Measurements from ENCODE around the gene NKAIN2.
"Not testable (repeated sequence)": the region's sequence is repeated elsewhere in the genome, so short reads cannot be mapped to it uniquely, and the experiment has no call there.

The NKAIN2 gene

DNA sequence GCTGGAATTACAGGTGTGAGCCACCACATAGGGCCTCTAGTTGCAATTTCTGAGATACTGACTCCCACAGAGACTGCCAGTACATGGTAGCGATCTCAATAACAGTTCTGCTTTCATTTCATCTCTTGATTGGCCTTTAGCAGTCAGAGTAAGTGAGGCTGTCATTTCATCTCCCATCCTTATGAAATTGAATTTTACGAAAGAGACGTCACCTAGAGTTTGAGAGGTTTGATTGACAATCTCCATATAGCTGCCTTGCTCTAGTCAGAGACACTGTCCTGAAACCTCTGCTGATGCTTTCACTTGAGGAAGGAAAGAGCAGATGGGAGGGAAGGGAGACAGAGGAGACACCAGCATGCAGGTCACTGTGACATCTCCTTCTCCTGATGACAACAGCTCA is 466.1 kb downstream of the NKAIN2 start:
- Histone ChIP-seq H3K36me3 (ENCODE audit: control insufficient read depth in 2 of 2, insufficient read depth in 2 of 2, low read length in 2 of 2) (no peaks in the 10 kb centered on the region), H3K27ac (ENCODE audit: low read depth in 2 of 2, low read length in 2 of 2) (no peak overlapping the region), H3K4me3 (ENCODE audit: low read length in 2 of 2) (no peak overlapping the region), H3K4me1 (ENCODE audit: control insufficient read depth in 2 of 2, insufficient read depth in 2 of 2, low read length in 2 of 2) (no peaks in the 10 kb centered on the region), H3K9ac (ENCODE audit: low read depth in 1 of 2, low read length in 2 of 2) (no peak overlapping the region), H3K9me3 (ENCODE audit: control insufficient read depth in 2 of 2, low read length in 2 of 2) (no peaks in the 10 kb centered on the region), H3K27me3 (ENCODE audit: control insufficient read depth in 2 of 2, insufficient read depth in 2 of 2, low read length in 2 of 2) (no peaks in the 10 kb centered on the region)

DNA sequence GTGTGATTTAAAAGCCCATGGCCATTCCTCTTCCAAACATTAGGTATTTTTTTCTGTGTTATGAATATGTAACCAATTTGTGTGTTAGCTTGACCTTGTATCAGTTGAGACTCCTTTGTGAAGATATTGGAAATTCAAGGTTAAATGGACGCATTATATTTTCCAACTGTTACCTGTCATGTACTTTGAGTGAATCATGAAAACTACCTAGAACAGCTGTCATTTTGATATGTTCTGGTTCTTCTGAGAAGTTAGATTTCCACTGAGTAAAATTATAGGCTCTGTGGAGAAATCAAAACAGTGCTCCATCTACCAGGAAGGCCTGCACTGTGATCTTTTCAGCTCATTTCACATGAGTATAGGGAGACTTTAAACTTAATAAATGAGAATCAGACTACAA is 470.0 kb downstream of the NKAIN2 start:
- Histone ChIP-seq H3K9me3 (ENCODE audit: control insufficient read depth in 2 of 2, low read length in 2 of 2) (no peaks in the 10 kb centered on the region), H3K4me3 (ENCODE audit: low read length in 2 of 2) (no peak overlapping the region), H3K4me1 (ENCODE audit: control insufficient read depth in 2 of 2, insufficient read depth in 2 of 2, low read length in 2 of 2) (no peaks in the 10 kb centered on the region), H3K36me3 (ENCODE audit: control insufficient read depth in 2 of 2, insufficient read depth in 2 of 2, low read length in 2 of 2) (no peaks in the 10 kb centered on the region), H3K9ac (ENCODE audit: low read depth in 1 of 2, low read length in 2 of 2) (no peak overlapping the region), H3K27ac (ENCODE audit: low read depth in 2 of 2, low read length in 2 of 2) (no peak overlapping the region), H3K27me3 (ENCODE audit: control insufficient read depth in 2 of 2, insufficient read depth in 2 of 2, low read length in 2 of 2) (no peaks in the 10 kb centered on the region)

GRCh38 chr6:124282541-124282940 is 478.9 kb downstream of the NKAIN2 start:
- H3K27ac ChIP-seq (ENCODE audit: low read depth in 2 of 2, low read length in 2 of 2): no peak overlapping the region
- H3K36me3 ChIP-seq (ENCODE audit: control insufficient read depth in 2 of 2, insufficient read depth in 2 of 2, low read length in 2 of 2): no peaks in the 10 kb centered on the region
- no peaks in the 10 kb centered on the region for H3K4me1 ChIP-seq (ENCODE audit: control insufficient read depth in 2 of 2, insufficient read depth in 2 of 2, low read length in 2 of 2)
- no peaks in the 10 kb centered on the region for H3K9me3 ChIP-seq (ENCODE audit: control insufficient read depth in 2 of 2, low read length in 2 of 2)
- no peak overlapping the region for H3K4me3 ChIP-seq (ENCODE audit: low read length in 2 of 2)
- H3K9ac ChIP-seq (ENCODE audit: low read depth in 1 of 2, low read length in 2 of 2): no peak overlapping the region
- H3K27me3 ChIP-seq (ENCODE audit: control insufficient read depth in 2 of 2, insufficient read depth in 2 of 2, low read length in 2 of 2): no peaks in the 10 kb centered on the region

DNA sequence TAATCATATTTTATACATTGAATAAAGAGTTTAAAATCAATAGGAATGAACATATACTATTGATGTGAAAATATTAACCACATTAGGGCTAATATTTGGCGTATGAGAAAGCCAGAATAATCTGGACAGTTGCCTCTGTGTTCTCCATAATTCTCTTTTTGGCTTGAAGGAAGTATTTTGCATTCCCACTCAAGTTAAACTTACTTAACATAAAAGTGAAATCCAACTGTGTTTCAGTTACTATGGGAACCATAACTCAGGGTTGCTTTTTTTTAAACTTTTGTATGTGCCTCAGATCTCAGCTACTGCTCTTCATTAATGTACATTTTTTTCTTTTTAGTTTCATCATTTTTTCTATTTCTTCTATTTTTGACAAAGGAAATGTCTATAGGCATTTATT is 479.8 kb downstream of the NKAIN2 start:
- H3K4me3 ChIP-seq (ENCODE audit: low read length in 2 of 2): no peak overlapping the region
- H3K27me3 ChIP-seq (ENCODE audit: control insufficient read depth in 2 of 2, insufficient read depth in 2 of 2, low read length in 2 of 2): no peaks in the 10 kb centered on the region
- no peak overlapping the region for H3K27ac ChIP-seq (ENCODE audit: low read depth in 2 of 2, low read length in 2 of 2)
- H3K9ac ChIP-seq (ENCODE audit: low read depth in 1 of 2, low read length in 2 of 2): no peak overlapping the region
- H3K9me3 ChIP-seq (ENCODE audit: control insufficient read depth in 2 of 2, low read length in 2 of 2): no peaks in the 10 kb centered on the region
- H3K4me1 ChIP-seq (ENCODE audit: control insufficient read depth in 2 of 2, insufficient read depth in 2 of 2, low read length in 2 of 2): no peaks in the 10 kb centered on the region
- H3K36me3 ChIP-seq (ENCODE audit: control insufficient read depth in 2 of 2, insufficient read depth in 2 of 2, low read length in 2 of 2): no peaks in the 10 kb centered on the region

GRCh38 chr6:124285146-124285545 is 481.5 kb downstream of the NKAIN2 start:
- Histone ChIP-seq H3K9ac (ENCODE audit: low read depth in 1 of 2, low read length in 2 of 2) (no peak overlapping the region), H3K9me3 (ENCODE audit: control insufficient read depth in 2 of 2, low read length in 2 of 2) (no peaks in the 10 kb centered on the region), H3K27ac (ENCODE audit: low read depth in 2 of 2, low read length in 2 of 2) (no peak overlapping the region), H3K4me3 (ENCODE audit: low read length in 2 of 2) (no peak overlapping the region), H3K27me3 (ENCODE audit: control insufficient read depth in 2 of 2, insufficient read depth in 2 of 2, low read length in 2 of 2) (no peaks in the 10 kb centered on the region), H3K36me3 (ENCODE audit: control insufficient read depth in 2 of 2, insufficient read depth in 2 of 2, low read length in 2 of 2) (no peaks in the 10 kb centered on the region), H3K4me1 (ENCODE audit: control insufficient read depth in 2 of 2, insufficient read depth in 2 of 2, low read length in 2 of 2) (no peaks in the 10 kb centered on the region)

DNA sequence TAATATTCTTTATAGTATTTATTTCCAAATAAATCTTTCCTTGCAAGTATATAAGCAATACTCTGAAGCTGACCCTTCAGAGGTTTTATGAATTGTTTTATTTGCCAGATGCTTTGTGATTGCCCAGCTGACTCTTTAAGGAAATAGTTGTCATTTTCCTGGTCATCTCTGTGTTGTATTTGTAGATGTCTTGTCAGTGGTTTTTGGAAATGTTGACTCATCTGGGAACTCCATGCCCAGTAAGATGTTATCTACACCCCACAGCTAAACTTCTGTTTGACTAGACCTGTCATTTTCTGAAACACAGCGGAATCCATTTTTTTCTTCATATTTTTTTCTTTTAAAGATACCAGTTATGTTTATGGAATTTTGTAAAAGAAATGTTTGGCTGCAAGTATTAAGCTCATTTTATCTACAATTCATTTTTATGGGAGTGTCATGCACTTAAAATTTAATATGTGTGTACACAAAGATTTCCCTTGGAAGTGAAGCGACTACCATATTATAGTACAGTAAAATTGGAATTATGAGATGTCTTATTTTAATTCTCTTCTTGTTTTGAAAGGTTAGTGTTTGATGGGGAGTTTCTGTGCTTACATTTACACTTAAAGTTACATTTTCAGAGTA is 491.0 kb downstream of the NKAIN2 start:
- H3K4me3 ChIP-seq (ENCODE audit: low read length in 2 of 2): no peak overlapping the region
- H3K27ac ChIP-seq (ENCODE audit: low read depth in 2 of 2, low read length in 2 of 2): no peak overlapping the region
- no peak overlapping the region for H3K9ac ChIP-seq (ENCODE audit: low read depth in 1 of 2, low read length in 2 of 2)
- H3K36me3 ChIP-seq (ENCODE audit: control insufficient read depth in 2 of 2, insufficient read depth in 2 of 2, low read length in 2 of 2): no peaks in the 10 kb centered on the region
- no peaks in the 10 kb centered on the region for H3K4me1 ChIP-seq (ENCODE audit: control insufficient read depth in 2 of 2, insufficient read depth in 2 of 2, low read length in 2 of 2)
- H3K9me3 ChIP-seq (ENCODE audit: control insufficient read depth in 2 of 2, low read length in 2 of 2): no peaks in the 10 kb centered on the region
- no peaks in the 10 kb centered on the region for H3K27me3 ChIP-seq (ENCODE audit: control insufficient read depth in 2 of 2, insufficient read depth in 2 of 2, low read length in 2 of 2)

- Histone ChIP-seq H3K9me3 (ENCODE audit: control insufficient read depth in 2 of 2, low read length in 2 of 2) (no peaks in the 10 kb centered on the region), H3K36me3 (ENCODE audit: control insufficient read depth in 2 of 2, insufficient read depth in 2 of 2, low read length in 2 of 2) (no peaks in the 10 kb centered on the region), H3K9ac (ENCODE audit: low read depth in 1 of 2, low read length in 2 of 2) (no peak overlapping the region), H3K27ac (ENCODE audit: low read depth in 2 of 2, low read length in 2 of 2) (no peak overlapping the region), H3K4me3 (ENCODE audit: low read length in 2 of 2) (no peak overlapping the region), H3K27me3 (ENCODE audit: control insufficient read depth in 2 of 2, insufficient read depth in 2 of 2, low read length in 2 of 2) (no peaks in the 10 kb centered on the region), H3K4me1 (ENCODE audit: control insufficient read depth in 2 of 2, insufficient read depth in 2 of 2, low read length in 2 of 2) (no peaks in the 10 kb centered on the region)
Measured at GRCh38 chr6:124297507-124297906, 493.8 kb downstream of the NKAIN2 start.

- no peaks in the 10 kb centered on the region for H3K9me3 ChIP-seq (ENCODE audit: control insufficient read depth in 2 of 2, low read length in 2 of 2)
- no peaks in the 10 kb centered on the region for H3K36me3 ChIP-seq (ENCODE audit: control insufficient read depth in 2 of 2, insufficient read depth in 2 of 2, low read length in 2 of 2)
- no peak overlapping the region for H3K9ac ChIP-seq (ENCODE audit: low read depth in 1 of 2, low read length in 2 of 2)
- H3K27me3 ChIP-seq (ENCODE audit: control insufficient read depth in 2 of 2, insufficient read depth in 2 of 2, low read length in 2 of 2): no peaks in the 10 kb centered on the region
- no peak overlapping the region for H3K27ac ChIP-seq (ENCODE audit: low read depth in 2 of 2, low read length in 2 of 2)
- no peaks in the 10 kb centered on the region for H3K4me1 ChIP-seq (ENCODE audit: control insufficient read depth in 2 of 2, insufficient read depth in 2 of 2, low read length in 2 of 2)
- no peak overlapping the region for H3K4me3 ChIP-seq (ENCODE audit: low read length in 2 of 2)
Measured at GRCh38 chr6:124298730-124299129, 495.1 kb downstream of the NKAIN2 start.

- H3K9ac ChIP-seq (ENCODE audit: low read depth in 1 of 2, low read length in 2 of 2); H3K36me3 ChIP-seq (ENCODE audit: control insufficient read depth in 2 of 2, insufficient read depth in 2 of 2, low read length in 2 of 2); H3K4me3 ChIP-seq (ENCODE audit: low read length in 2 of 2); H3K9me3 ChIP-seq (ENCODE audit: control insufficient read depth in 2 of 2, low read length in 2 of 2); H3K27me3 ChIP-seq (ENCODE audit: control insufficient read depth in 2 of 2, insufficient read depth in 2 of 2, low read length in 2 of 2); H3K27ac ChIP-seq (ENCODE audit: low read depth in 2 of 2, low read length in 2 of 2); H3K4me1 ChIP-seq (ENCODE audit: control insufficient read depth in 2 of 2, insufficient read depth in 2 of 2, low read length in 2 of 2): not testable (repeated sequence)
Measured at GRCh38 chr6:124300907-124301306, 497.2 kb downstream of the NKAIN2 start.

DNA sequence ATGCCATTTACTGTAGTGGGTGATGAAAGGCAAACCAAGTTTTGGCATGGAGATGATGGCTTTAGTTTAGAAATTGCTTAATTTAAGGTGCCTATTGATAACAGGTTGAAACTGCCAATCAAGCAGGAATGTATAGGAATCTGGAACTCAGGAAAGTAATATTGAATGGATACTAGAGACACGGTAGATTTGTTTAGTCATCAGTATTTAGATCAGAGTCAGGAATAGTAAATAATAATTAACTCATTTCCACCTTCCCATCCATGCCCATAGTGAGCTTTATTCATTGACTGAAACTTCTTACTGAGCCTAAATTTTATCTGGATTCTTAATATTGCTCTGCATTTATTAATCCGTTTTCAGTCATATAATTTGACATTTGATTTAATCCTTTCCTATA is 500.3 kb downstream of the NKAIN2 start:
- Histone ChIP-seq H3K27me3 (ENCODE audit: control insufficient read depth in 2 of 2, insufficient read depth in 2 of 2, low read length in 2 of 2) (no peaks in the 10 kb centered on the region), H3K4me3 (ENCODE audit: low read length in 2 of 2) (no peak overlapping the region), H3K9ac (ENCODE audit: low read depth in 1 of 2, low read length in 2 of 2) (no peak overlapping the region), H3K36me3 (ENCODE audit: control insufficient read depth in 2 of 2, insufficient read depth in 2 of 2, low read length in 2 of 2) (no peaks in the 10 kb centered on the region), H3K4me1 (ENCODE audit: control insufficient read depth in 2 of 2, insufficient read depth in 2 of 2, low read length in 2 of 2) (no peaks in the 10 kb centered on the region), H3K9me3 (ENCODE audit: control insufficient read depth in 2 of 2, low read length in 2 of 2) (no peaks in the 10 kb centered on the region), H3K27ac (ENCODE audit: low read depth in 2 of 2, low read length in 2 of 2) (no peak overlapping the region)

- Histone ChIP-seq H3K4me3 (ENCODE audit: low read length in 2 of 2) (no peak overlapping the region), H3K27me3 (ENCODE audit: control insufficient read depth in 2 of 2, insufficient read depth in 2 of 2, low read length in 2 of 2) (no peaks in the 10 kb centered on the region), H3K27ac (ENCODE audit: low read depth in 2 of 2, low read length in 2 of 2) (no peak overlapping the region), H3K9ac (ENCODE audit: low read depth in 1 of 2, low read length in 2 of 2) (no peak overlapping the region), H3K9me3 (ENCODE audit: control insufficient read depth in 2 of 2, low read length in 2 of 2) (no peaks in the 10 kb centered on the region), H3K4me1 (ENCODE audit: control insufficient read depth in 2 of 2, insufficient read depth in 2 of 2, low read length in 2 of 2) (no peaks in the 10 kb centered on the region), H3K36me3 (ENCODE audit: control insufficient read depth in 2 of 2, insufficient read depth in 2 of 2, low read length in 2 of 2) (no peaks in the 10 kb centered on the region)
Measured at GRCh38 chr6:124310139-124310538, 506.5 kb downstream of the NKAIN2 start.

Measured in mucosa of rectum (tissue), 2 donors.